NCI-H2107 treated with DMSO at 0.1 percent for 48 hours (cell line): ENCODE data around the gene RNU1-3.
"Not testable (repeated sequence)": the region's sequence is repeated elsewhere in the genome, so short reads cannot be mapped to it uniquely, and the experiment has no call there.

ENCODE experiments used
- DNase-seq: peaks from one replicate; lab custom pipeline; 2025; ENCODE audit not compliant: unreplicated experiment; lab: John Stamatoyannopoulos, UW

The RNU1-3 gene

DNA sequence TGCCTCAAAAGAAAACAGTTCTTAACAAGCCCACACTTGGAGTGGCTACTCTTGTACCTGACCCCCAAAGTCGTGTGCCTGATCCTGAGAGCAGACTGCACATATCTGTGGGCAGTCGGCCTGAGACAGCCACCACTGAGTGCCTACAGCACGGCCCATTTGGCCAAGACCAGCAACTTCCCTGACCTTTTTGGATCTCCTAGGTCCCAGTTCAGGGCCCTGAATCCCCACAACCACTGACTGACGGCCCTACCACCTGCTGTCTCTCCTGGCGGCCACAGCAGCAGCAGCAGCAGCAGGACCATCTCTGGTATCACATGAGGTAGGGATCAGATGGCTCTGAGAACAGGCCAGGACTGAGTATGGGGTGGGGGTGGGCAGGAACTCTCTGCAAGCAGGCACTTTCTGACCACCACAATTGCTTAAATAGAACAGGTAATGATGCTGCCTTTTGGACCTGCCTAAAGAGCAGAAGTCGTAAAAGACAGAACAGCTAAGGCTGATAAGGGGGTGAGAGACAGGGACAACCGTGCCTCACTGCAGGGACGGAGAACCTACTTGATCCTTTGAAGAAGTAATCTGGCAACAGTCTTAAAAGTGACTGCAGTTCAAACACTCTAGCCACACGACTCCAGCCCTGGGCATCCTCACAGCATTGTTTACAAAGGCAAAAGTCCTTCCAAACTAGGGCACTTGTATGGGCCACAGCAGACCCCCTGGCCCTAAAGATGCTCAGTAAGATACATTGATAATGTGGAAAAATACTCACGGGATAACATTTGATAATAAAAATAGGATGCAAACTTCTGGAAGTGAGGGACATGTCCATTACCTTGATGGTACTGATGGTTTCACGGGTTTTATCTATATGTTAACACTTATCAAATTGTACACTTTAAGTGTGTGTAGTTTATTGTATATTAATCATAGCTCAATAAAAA is 27.4 kb downstream of the RNU1-3 start:
- DNase-seq = peak; percentile 91

DNA sequence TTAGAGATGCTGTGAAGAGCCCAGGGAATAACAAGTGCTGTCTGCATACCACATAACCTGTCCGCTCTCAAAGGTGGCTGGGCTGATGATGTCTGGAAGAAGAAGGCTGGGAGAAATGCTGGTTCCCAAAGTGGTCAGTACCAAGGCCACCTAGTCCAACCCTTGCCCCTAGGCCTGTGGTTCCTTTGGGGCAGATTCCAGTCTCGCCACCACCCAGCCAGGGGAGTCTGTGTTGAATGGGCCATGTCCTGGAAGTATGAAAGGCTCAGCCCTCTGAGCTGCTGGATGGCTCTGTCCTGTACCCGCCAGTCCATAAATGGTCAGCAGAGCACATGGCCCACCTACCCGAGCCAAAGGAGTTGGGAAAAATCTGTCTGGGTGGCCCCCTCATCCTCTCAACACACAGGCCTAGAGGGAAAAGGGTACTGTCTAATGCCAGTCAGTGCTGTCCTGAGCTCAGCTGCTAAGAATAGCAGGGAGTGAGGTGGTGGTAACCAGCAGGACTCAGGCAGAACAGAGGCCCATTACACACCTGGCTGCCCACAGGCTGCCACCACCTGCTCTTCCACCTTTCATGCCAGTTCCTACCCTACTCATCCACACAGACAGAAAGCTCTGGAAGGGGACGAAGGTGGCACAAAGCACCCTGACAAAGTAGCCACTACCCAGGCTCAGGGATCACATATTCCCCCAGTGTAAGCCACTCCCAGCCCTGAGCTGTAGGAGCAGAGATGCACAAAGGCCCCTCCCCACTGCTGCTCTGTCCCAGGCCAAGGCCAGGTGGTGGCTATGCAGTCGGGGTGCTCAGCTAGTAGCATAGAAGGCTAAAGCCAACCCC is 28.6 kb downstream of the RNU1-3 start:
- DNase-seq = peak; percentile 47

DNA sequence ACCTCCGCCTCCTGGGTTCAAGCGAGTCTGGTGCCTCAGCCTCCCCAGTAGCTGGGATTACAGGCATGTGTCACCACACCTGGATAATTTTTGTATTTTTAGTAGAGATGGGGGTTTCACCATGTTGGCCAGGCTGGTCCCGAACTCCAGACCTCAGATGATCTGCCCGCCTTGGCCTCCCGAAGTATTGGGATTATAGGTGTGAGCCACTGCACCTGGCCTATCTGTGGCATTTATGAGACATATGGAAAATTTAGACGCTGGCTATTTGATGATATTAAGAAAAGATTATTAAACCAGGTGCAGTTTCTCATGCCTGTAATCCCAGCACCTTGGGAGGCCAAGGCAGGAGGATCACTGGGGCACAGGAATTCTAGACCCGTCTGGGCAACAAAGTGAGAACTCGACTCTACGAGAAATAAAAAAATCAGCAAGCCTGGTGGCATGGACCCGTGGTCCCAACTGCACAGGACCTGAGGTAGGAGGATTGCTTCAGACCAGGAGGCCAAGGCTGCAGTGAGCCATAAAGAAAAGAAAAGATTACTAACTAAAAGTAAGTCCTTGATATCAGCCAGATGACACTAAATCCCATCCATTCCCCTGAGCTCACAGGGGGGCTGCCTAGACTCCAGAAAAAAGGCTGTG is 30.1 kb downstream of the RNU1-3 start:
- not testable (repeated sequence) for DNase-seq

DNA sequence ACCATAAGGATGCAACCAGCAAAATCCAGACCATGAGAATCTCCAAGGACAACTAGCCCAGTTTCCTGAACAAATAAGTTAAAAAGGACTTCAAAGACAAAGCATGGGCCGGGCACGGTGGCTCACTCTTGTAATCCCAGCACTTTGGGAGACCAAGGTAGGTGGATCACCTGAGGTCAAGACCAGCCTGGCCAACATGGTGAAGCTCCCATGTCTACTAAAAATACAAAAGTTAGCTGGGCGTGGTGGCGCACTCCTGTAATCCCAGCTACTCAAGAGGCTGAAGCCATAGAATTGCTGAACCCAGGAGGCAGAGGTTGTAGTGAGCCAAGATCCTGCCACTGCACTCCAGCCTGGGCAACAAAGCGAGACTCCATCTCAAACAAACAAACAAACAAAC is 30.8 kb downstream of the RNU1-3 start:
- not testable (repeated sequence) for DNase-seq

DNA sequence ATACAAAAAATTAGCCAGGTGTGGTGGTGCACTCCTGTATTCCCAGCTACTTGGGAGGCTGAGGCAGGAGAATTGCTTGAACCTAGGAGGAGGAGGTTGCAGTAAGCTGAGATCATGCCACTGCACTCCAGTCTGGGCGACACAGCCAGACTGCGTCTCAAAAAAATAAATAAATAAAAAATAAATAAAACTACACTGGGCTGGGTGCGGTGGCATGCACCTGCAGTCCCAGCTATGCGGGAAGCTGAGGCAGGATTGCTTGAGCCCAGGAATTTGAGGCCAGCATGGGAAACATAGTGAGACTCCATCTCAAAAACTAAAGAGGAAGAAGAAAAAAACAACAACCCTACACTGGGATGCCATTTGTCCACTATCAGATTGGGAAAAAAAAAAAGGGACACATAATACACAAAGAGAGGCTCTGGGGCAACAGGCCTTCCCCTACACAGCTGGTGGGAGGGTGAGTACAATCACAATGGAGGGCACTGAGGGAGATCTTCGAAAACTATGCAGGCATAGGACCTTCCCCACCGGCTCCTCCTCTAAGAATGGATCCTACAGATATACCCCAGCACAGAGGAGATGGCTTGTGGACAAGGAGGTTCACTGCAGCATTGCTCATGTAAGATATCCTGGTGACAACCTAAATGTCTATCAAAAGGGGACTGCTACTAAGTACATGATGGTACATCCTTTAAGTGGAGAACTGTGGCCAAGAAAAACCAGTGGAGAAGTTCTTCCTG is 33.0 kb downstream of the RNU1-3 start:
- DNase-seq = not testable (repeated sequence)

DNA sequence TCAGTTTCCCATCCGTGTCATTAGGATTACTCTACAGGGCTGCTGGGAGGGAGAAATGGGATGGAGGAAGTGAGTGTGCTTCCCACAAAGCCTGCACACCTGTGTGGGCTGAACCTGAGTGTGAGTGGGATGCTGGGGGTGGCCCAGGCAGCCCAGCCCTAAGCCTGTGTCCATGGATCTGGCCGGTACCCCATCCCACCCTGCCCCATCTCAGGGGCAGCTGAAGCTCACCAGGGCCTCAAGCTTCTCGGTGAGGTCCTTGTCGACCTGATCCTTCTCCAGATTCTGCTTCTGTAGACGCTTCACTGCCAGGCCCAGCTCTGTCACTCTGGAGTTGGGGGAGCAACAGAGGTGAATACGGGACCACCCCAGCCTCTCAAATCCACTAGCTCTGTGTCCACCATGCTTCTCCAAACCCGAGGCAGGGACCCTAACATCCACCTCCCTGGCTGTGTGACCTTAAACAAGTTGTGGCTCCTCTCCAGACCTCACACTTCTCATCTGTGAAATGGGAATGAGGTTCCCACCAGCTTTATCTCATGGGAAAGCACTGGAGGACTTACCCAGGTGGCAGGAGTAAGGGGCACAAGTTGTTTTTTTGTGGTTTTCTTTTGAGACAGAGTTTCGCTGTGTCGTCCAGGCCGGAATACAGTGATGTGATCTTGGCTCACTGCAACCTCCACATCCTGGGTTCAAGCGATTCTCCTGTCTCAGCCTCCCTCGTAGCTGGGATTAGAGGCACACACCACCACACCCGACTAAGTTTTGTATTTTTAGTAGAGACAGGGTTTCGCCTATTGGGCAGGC is 34.5 kb downstream of the RNU1-3 start:
- DNase-seq = not testable (repeated sequence)

DNA sequence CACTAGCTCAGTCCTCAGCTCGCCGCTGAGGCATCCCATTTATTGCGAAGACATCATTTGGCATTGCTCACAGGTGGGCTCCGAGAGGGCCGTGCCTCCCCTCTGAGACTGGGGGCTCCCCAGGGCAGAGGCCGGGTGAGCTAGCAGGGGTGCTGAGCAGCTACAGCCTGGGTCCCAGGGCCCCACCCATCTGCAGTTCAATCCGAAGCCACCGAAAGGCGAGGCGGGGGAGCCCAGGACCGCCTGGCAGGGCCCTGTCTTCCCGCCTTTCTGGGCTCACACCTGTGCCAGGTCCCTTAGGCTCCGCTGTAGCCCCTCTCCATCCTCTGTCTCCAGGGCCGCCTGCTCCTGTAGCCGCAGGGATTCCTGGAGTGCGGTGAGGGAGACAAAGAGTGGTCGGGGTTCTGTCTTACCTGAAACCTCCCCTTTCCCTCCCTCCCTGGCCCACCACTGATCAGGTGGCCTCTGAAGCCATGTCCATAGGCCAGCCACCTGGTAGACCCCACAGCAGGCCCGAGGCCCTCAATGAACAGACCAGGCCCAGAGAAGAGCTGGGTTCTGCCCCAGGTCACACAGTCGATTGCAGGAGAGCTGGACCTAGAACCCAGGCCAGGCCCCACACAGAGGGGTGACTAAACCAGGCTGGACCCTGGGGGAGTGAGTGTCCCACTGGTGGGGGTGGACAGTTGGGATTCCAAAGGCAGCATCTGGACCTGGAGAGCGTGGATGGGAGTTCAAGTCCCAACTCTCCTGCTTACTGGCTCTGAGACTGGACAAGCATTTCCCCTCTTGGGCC is 35.3 kb downstream of the RNU1-3 start:
- no peak for DNase-seq

DNA sequence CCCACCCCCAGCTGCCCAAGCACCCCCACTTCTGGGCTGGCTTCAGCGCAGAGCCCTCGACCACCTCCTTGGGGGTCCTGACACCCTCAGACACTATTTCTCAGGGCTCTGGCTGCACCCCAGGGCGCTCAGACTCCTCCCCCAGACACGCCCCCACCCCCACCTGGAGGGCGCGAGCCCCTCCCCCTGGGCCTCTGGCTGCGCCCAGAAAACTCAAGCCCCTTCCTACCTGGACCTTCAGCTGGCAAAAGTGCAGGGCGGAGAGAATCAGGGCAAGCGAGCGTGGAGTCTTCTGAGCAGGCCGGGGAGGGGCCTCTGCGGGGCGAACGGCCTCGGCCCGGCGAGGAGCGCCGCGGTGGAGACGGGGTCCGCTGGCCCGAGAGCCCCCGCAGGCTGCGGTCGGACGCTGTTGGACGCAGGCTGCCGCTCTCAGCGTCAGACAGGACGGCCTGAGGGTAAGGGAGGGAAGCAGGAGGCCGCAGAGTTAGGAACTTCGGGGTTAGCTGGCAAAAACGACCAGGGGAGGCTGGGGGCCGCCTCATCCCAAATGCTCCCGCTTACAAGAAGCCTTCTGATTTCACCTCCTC is 36.0 kb downstream of the RNU1-3 start:
- no peak for DNase-seq

DNA sequence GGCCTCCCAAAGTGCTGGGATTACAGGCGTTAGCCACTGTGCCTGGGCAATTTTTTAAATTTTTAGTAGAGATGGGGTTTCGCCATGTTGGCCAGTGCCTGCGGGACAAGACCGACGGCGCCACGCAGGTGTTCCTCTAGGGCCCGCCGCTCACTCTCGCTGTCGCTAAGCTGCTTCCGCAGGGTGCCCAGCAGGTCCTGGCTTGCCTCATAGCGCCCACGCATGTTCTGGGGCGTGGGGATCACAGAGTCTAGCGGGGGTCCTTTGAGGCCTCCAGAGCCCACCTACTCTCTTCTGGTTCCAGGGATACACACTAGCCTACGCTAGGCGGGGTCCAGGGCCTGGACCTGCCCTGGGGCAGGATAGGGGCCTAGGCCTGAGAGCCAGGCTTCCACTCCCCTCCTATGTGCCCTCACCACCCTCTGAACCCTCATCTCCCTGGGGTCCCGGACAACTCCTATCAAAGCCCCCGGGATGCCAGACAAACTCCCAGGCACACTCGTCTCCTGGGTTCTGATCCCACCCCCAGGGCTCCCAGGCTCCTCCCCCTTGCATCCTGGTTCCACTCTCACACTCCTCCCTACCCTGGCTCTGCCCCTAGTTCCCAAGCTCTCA is 36.7 kb downstream of the RNU1-3 start:
- not testable (repeated sequence) for DNase-seq

DNA sequence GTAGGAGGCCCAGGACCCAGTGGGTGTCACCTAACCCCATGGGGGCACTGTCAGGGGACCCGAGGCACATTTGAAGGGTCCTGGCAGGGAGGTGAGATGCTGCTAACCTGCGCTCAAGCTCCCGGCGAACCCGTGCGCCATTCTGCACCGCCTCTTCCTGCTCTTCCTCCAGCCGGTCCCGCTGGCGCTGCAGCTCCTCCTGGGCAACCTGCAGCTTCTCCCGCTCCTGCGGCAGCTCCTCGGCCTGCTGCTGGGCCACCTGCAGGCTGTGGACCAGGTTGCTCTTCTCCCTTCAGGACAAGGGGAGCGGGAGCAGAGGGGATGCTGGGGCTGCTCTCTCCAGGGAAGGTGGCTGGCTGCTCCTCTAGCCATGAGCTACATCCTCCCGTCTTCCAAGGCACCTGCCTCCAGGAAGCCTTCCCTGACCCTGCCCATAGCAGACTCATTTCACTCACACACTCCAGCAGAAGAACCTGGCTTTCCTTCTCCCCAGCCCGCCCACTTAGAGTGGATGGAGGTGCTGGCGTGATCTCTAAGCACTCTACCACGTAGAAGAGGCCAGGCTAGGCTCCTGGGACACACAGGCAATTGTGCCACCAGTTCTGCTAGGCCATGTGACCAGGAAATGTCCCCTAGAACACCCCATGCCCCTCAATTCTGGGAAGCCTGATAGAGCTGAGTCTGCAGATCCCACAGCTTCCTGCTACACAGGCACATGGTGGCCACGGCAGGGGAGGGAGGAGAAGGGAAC is 38.2 kb downstream of the RNU1-3 start:
- no peak for DNase-seq

DNA sequence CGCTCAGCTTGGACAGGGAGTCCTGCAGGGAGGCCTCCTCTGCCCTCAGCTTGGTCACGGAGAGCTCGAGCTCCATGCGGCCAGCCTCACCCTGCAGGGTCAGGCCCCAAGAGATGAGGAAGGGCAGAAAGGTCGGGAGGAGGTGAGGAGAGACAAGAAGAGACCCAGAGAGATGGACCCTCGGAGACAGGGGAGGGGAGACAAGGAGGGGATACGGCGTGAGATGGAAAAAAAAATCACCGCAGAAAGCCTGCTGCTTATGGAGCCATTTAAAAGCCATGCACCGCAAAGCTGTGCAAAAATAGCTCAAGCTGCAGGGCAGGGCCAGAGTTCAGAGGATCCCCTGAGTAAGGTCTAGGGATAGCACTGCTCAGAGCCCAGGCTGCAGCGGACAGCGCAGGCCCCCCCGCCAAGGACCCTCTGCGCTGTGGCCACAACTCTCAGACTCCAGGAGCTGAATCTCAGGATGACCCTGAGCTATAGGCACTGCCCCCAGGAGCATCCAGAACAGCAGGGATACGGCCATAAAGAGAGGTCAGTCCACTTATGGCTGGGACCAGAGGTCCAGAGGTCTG is 40.3 kb downstream of the RNU1-3 start:
- not testable (repeated sequence) for DNase-seq

DNA sequence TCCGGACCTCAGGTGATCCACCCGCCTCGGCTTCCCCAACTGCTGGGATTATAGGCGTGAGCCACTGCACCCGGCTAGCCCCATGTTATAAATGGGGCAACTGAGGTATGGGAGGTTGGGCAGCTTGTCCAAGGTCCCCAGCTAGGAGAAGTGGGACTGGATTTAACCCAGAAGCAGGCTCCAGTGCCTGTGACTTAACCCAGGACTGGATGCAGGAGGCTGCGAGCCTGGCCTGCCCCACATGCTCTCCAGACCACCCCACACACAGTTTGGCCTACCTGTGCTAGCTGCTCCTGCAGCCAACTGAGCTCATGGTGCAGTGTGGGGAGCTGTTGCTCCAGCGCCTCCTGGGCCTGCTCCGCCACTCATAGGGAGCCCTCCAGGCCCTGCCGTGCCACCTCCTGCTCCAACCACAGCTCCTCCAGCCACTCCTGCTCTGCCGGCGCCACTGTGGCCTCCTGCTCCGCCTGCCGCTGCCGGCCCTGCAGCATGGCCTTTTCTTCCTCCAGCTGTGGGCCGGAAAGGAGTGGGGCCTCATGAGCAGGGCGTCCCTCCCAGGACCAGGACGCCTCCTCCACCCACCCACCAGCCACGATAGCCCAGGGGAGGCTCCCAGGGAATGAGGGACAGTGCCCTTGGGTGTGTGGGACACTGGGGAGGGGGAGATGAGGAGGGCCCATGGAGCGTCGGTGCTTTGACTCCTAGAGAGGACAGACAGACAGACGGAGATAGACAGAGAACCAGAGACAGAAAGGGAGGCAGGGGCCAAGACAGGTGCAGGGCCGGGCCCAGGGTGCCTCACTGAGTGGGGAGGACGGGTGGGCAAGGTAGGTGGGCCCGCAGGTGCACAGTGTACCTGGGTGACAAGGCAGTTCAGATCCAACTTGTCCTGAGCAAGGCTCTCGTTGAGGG is 41.0 kb downstream of the RNU1-3 start:
- no peak for DNase-seq

DNA sequence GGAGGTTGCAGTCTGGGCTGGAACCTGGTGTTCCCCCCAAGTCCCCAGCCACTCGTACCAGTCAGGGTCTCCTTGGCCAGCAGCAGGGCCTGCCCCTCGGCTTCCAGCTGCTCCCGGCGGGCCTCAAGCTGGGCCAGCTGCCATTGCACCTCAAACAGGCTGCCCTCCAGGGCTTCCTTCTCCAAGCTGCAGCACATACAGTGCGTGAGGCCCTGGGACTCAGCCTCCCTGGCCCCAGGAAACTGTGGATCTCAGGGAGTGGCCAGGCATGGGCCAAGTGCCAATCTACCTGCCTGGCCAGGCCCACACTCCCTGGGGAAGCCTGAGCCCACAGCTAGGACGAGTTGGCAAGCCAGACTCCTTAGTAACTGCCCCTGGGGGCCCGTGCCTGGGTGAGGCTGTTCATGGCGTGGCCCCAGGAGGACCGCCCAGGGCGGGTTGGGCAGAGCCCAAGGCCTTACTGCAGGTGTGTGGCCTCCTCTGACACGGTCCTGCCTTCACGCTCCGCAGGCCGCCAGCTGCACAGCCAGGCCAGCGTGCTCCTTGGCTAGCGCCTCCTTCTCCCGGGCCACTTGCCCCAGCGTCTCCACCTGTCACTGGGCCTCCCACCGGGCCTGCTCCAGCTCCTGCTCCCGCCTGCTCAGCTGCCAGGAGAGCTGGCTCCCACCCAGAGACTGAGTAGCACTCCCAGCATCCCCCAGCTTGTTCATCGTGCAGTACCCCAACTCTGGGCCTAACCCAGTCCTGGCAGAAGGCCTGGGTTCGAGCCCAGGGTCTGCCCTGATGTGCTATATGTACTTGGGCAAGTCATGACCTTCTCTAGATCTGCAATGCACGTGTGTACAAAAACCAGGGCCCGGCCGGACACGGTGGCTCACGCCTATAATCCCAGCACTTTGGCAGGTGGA is 42.7 kb downstream of the RNU1-3 start:
- peak; percentile 100 for DNase-seq

DNA sequence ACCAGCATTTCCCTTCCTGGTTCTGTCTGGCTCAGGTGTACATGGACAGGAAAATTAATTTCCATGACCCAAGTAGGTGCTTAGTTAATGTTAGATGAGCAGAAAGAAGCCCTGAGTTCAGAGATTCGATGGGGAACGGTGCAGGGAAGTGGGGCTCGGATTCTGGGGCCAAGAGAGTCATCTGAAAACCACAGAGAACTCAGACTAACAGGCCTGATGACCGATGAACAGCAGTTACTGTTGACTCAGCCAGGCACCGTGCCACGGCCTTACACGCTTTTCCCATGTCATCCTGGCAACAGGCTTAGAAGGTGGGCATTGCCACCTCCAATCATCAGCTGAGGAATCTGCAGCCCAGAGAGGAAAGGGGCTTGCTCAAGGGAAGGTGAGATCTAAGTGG is 43.4 kb downstream of the RNU1-3 start:
- not testable (repeated sequence) for DNase-seq

DNA sequence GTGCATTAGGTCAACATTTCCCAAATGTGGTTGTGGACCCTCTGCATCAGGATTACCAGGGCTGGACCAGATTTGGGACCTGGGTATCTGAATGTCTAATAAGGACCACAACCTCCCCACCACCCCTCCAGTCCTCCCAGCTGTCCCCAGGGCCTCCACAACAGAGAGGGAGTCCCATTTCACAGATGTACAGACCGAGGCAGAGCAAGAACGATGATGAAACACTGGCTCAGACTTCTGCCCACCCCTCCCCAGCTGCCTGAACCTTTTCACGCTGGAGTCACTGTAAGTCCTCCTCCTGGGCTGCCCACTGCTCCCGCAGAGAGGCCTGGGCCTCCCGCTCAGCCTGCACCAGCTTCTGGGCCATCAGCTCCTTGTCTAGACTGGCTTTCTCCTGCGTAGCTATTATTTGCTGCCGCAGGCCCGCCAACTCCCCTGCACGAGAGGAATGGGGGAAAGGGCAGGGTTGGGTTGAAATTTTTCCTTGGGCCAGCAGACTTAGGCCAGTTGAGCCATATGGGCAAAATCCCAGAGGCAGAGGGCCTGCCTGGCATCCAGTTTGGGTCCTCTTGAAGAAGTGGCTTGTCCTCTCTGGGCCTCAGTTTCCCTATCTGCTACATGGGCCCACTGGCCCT is 45.0 kb downstream of the RNU1-3 start:
- not testable (repeated sequence) for DNase-seq
